SU-DHL-6 (cell line): ENCODE data around the gene MADCAM1.

ENCODE experiments used
- CTCF ChIP-seq: fragments of 200-600 bp; sonication (generic); IDR thresholded peaks from one replicate; pipeline ENCODE4 v1.5.1; 2017; ENCODE audit warnings: antibody characterized with exemption, mild to moderate bottlenecking, low read length, moderate library complexity; ENCODE audit not compliant: insufficient read depth, poor library complexity, severe bottlenecking
- EZH2phosphoT487 ChIP-seq: fragments of 200-600 bp; sonication (generic), shearing (Covaris generic); conservative IDR thresholded peaks from 2 replicates; pipeline ENCODE4 v1.6.1; 2018; ENCODE audit warnings: mild to moderate bottlenecking, antibody characterized with exemption, low read length, moderate library complexity, mixed read lengths

- TF ChIP-seq CTCF, result no peak
- TF ChIP-seq EZH2phosphoT487, result no peak
Observed at GRCh38 chr19:525029-525428, 28.7 kb downstream of the MADCAM1 start.
